GM18858 (cell line): ENCODE measurements around the gene DONSON.
A peak's percentile ranks its signal among the peaks of the same experiment; 100 is the strongest.
"Not testable (repeated sequence)": the region's sequence is repeated elsewhere in the genome, so short reads cannot be mapped to it uniquely, and the experiment has no call there.

Experiments used
- ATAC-seq: cut with Tn5 transposase; IDR thresholded peaks from one replicate; pipeline ENCODE4 v1.9.1; 2021; ENCODE audit not compliant: unreplicated experiment

DONSON gene

GRCh38 chr21:33588485-33589335, at the start of gene DONSON:
TSS of gene DONSON (minus strand) at chr21:33588684. CDS start at chr21:33588641, 43 bp downstream.
- ATAC-seq, result peak; percentile 79

GRCh38 chr21:33634254-33634653, 45.8 kb upstream of the DONSON start:
- ATAC-seq, result no peak

GRCh38 chr21:33626151-33626550, 37.7 kb upstream of the DONSON start:
- not testable (repeated sequence) for ATAC-seq

GRCh38 chr21:33622253-33622652, 33.8 kb upstream of the DONSON start:
- no peak for ATAC-seq

GRCh38 chr21:33619726-33620125, 31.2 kb upstream of the DONSON start:
- ATAC-seq, result no peak

- no peak for ATAC-seq
Observed at GRCh38 chr21:33618407-33618806, 29.9 kb upstream of the DONSON start.

GRCh38 chr21:33617565-33617964, 29.1 kb upstream of the DONSON start:
- not testable (repeated sequence) for ATAC-seq

- ATAC-seq, result no peak
Observed at GRCh38 chr21:33611006-33611744, 22.7 kb upstream of the DONSON start.

- ATAC-seq, result no peak
Observed at GRCh38 chr21:33608559-33608958, 20.1 kb upstream of the DONSON start.

GRCh38 chr21:33598051-33598450, 9.6 kb upstream of the DONSON start:
- no peak for ATAC-seq

GRCh38 chr21:33587792-33588484, 546 bp downstream of the DONSON start:
- ATAC-seq, result peak; percentile 42

GRCh38 chr21:33586927-33587326, 1.6 kb downstream of the DONSON start:
- no peak for ATAC-seq

- ATAC-seq, result no peak
Observed at GRCh38 chr21:33584455-33584854, 4.0 kb downstream of the DONSON start.

GRCh38 chr21:33578959-33579542, 9.4 kb downstream of the DONSON start:
- ATAC-seq, result no peak

- no peak for ATAC-seq
Observed at GRCh38 chr21:33578214-33578613, 10.3 kb downstream of the DONSON start.

GRCh38 chr21:33576741-33577141, 11.7 kb downstream of the DONSON start:
- not testable (repeated sequence) for ATAC-seq

GRCh38 chr21:33572350-33572749, 16.1 kb downstream of the DONSON start:
- ATAC-seq, result no peak

- ATAC-seq, result no peak
Observed at GRCh38 chr21:33569991-33570390, 18.5 kb downstream of the DONSON start.

GRCh38 chr21:33568448-33568847, 20.0 kb downstream of the DONSON start:
- no peak for ATAC-seq

- ATAC-seq, result no peak
Observed at GRCh38 chr21:33567914-33568313, 20.6 kb downstream of the DONSON start.

GRCh38 chr21:33566514-33566913, 22.0 kb downstream of the DONSON start:
- ATAC-seq, result no peak
